22Rv1 (cell line): ENCODE data around the gene FBXL4.

Source experiments
- H3K27ac ChIP-seq: fragments of 450-650 bp; 2 replicates; pipeline ENCODE4 v1.5.1; 2017
- ZFX ChIP-seq: fragments of 450-650 bp; IDR thresholded peaks from 2 replicates; pipeline ENCODE4 v1.6.1; 2017; ENCODE audit warnings: antibody characterized with exemption, borderline replicate concordance
- TF ChIP-seq, protein P1 (sequence below): fragments of 450-650 bp; IDR thresholded peaks from 2 replicates; pipeline ENCODE4 v1.5.1; 2017; ENCODE audit warnings: mild to moderate bottlenecking

FBXL4 gene

DNA sequence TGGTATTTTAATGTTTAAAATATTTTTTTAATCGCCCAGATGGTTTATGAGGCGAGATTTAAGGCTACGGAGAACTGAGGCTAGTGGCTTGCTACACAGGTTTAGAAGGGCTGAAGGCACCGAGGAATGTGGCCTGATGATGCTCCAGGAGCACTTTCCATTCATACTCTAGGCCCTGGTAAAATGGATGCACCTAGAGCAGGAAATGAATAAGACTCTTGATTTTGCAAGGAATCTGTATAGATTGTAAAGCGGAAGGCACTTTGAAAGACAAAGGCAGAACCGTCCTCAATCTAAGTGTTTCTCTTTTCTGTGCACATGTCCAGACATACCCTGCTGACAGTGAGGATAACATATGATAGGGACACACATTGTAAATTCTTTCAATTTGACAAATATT lies 83.2 kb downstream of the FBXL4 start:
- no peak overlapping the region for H3K27ac ChIP-seq
- no peak for TF ChIP-seq ZFX
- TF ChIP-seq, protein P1, sequence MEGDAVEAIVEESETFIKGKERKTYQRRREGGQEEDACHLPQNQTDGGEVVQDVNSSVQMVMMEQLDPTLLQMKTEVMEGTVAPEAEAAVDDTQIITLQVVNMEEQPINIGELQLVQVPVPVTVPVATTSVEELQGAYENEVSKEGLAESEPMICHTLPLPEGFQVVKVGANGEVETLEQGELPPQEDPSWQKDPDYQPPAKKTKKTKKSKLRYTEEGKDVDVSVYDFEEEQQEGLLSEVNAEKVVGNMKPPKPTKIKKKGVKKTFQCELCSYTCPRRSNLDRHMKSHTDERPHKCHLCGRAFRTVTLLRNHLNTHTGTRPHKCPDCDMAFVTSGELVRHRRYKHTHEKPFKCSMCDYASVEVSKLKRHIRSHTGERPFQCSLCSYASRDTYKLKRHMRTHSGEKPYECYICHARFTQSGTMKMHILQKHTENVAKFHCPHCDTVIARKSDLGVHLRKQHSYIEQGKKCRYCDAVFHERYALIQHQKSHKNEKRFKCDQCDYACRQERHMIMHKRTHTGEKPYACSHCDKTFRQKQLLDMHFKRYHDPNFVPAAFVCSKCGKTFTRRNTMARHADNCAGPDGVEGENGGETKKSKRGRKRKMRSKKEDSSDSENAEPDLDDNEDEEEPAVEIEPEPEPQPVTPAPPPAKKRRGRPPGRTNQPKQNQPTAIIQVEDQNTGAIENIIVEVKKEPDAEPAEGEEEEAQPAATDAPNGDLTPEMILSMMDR = no peak

DNA sequence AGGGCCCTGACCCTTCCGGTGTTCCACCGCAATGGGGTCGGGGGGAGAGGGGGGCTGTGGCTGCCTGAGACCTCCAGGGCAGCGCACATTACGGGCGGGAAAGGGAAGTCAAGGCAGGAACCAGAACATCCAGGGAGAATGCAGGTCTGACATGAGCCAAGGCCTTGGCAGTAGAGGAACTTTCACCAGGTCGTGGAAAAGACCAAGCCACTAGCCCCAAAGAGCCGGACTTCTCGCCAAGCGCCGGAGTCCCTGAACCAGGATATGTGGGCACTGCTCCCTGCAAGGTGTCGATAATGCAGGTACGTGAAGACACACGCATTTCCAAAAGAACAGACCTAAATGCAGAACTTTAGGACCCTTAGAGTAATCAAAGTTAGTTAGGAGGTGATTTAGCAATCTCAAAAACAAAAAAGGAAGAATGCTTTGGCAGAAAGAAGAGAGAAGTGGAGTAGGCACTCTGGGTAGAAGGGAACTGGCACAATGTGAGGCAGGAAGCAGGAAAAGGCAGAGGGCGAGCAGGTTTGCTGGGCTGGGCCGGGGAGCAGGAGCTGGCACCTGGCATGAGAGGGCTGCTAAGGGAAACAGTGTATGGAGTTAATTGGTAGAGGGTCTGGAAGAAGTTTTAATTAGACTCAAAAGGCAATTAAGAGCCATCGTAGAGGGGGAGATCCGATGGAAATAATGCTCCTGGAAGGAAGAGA lies 99.1 kb downstream of the FBXL4 start:
- no peak for TF ChIP-seq ZFX
- TF ChIP-seq, protein P1 = no peak
- H3K27ac ChIP-seq = no peak overlapping the region

DNA sequence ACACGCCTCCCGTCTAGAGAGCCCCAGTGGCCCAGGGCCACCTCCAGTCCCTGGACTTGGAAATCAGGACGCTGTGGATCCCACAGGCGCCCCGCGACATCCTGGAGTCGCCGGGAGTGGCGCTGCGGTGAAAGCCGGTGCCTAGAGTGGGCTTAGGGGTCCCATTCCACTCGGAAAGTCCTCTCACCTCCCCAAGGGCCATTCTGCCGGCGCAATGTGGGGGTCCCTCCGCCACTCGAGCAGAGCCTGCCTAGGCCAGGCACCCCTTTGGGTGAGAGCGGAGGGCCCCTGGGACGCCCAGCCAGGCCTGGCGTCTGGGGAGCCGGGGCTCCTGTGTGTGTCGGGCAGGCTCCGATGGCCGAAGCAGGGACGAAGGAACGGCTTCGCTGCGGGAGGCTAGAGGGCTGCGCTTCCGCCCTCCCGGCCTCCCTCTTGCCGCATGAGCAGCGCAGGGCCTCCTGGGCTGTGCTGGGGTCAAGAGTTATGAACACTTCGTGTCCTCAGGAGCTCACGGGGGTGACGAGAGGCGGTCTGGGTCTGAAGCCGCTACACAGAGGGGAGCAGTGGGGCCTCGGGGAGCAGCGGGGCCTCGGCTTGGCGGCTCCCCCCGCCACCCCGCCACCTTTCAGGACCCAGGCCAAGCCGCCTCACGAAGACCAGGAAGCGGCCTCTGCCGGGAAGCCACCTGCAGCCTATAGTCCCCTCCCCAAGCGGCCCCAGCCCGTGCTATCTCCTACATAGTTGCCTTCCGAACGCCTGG lies 99.8 kb downstream of the FBXL4 start:
- no peak for TF ChIP-seq ZFX
- TF ChIP-seq, protein P1 = no peak
- no peak overlapping the region for H3K27ac ChIP-seq

DNA sequence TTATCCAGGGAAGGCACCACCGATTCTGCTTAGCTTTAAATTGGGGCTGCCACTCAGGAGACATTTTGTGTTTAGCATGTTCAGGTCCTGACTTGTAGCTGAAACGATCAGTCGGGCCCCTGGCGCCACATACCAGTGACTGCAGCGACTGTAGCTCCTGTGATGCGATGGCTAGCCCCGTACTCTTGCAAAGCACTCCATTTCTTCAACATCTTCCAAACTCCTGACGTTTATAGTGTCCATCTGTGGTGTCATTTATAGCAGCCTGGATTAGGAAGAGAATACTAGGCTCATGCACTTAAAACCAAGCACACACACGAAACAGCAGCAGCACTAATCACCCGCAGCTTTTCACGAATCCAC lies 100.3 kb downstream of the FBXL4 start:
- H3K27ac ChIP-seq = no peak overlapping the region
- TF ChIP-seq, protein P1 = no peak

DNA sequence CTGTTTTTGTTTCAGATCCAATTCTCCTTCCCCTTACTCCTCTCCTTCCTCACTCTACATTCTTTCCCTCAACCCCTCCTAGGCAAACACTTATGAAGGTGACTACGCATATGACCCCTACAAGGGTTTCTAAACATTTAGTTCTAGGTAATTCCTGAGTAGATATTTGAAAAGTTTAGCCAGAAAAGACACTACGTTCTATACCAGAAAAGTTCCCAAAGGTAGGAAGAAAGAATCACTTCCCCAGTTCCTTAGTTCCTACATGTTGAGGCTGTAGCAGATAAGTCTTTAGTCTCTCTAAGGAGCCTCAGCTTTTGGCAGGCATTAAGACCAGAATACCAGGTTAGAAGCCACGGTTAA lies 101.7 kb downstream of the FBXL4 start:
- TF ChIP-seq ZFX = no peak
- TF ChIP-seq, protein P1 = peak; percentile 70
- no peak overlapping the region for H3K27ac ChIP-seq

DNA sequence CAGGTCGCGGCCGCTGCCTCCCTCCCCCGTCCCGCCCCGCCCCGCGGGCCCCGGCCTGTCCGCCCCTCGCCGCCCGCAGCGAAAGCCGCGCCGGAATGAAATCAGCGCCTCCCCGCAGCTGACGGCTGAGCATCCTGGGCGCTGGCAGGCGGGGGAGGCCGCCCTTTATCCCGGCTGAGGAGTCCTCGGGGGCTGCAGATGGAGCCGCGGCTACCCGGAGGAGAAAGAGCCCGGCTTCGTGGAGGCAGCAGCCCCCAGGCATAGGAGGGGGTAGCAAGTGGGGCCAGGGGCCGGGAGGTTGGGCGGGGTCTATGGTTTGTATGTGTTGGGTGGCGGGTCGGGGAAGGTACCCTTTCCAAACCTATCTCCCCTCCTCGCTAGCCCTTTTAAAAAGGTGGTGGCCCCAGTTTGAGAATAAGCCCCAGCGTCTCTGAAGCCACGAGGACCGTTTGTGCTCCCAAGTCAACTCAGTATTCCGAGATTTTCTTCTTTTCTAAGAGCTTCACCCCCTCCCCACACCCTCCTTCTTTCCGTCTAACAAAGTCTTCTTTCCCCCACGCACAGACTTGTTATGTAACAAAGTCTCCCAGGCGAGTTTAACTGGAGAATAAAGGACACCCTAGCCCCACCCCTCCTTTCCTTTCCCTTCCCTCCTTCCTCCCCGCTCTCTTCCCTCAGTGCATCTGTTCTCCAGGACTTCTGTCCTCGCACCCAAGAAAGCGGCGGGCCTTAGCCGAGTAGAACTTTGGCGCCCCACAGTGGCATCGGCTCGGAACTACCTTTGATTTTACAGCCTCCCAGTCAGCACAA lies 102.3 kb downstream of the FBXL4 start:
- H3K27ac ChIP-seq = no peak overlapping the region
- TF ChIP-seq, protein P1 = peak; percentile 93
- no peak for TF ChIP-seq ZFX
